ENCODE measurements around the gene ADAMTS16.

ADAMTS16 gene

DNA sequence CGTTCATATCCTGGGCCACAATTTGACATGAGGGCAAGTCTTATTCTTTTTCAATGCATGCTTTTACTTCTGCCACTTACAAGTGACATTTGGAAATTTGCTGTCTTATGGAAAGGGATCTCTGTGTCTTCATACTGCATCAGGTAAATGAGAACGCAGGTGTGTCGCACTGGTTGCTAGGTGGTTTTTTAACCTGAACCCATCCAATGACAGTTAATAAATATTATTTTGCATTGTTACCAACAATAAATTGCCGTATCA is 1.1 kb downstream of the ADAMTS16 start:
- POLR2A ChIA-PET = no interaction called here
- Histone ChIP-seq H3K27me3 (replicated peaks in 2 of 5; ENCODE audit: control insufficient read depth in 4 of 5, insufficient read depth in 5 of 5, low read length in 4 of 5) (peaks cover 9 to 41% (median 13%) of the 10 kb centered on the region in 5 experiments), H3K27ac (ENCODE audit: insufficient read depth in 1 of 2, low read depth in 1 of 2, low read length in 2 of 2, poor library complexity in 1 of 2, severe bottlenecking in 2 of 2) (no peak overlapping the region), H3K4me1 (ENCODE audit: control extremely low read depth in 1 of 4, control insufficient read depth in 4 of 4, insufficient read depth in 4 of 4, low read length in 3 of 4) (peaks cover 0 to 10% (median 4%) of the 10 kb centered on the region in 4 experiments), H3K4me3 (ENCODE audit: control insufficient read depth in 1 of 7, extremely low read depth in 1 of 7, insufficient read depth in 4 of 7, low read depth in 2 of 7, low read length in 6 of 7) (no peak overlapping the region), H3K36me3 (ENCODE audit: control insufficient read depth in 4 of 4, insufficient read depth in 4 of 4, low read length in 3 of 4) (no peaks in the 10 kb centered on the region), H3K9me3 (ENCODE audit: control extremely low read depth in 1 of 5, control insufficient read depth in 4 of 5, insufficient read depth in 2 of 5, low read depth in 1 of 5, low read length in 4 of 5) (no peaks in the 10 kb centered on the region)
- DNase-seq = peak in 1 of 3 donors; percentile 1
- CTCF ChIA-PET = interaction anchor here (1.0 to 3.4 kb wide), 3 partner anchors 12 to 281 kb away, joined by 4 to 13 read pairs (median 11); partner anchors contain the start of gene ICE1
- 0% methylated on average over 1 of the region's 4 CpGs for WGBS (ENCODE audit: insufficient coverage)

GRCh38 chr5:5141625-5142525 is 1.7 kb downstream of the ADAMTS16 start:
- H3K4me3 ChIP-seq (ENCODE audit: control insufficient read depth in 1 of 7, extremely low read depth in 1 of 7, insufficient read depth in 4 of 7, low read depth in 2 of 7, low read length in 6 of 7) = no peak overlapping the region
- peaks cover 9 to 40% (median 13%) of the 10 kb centered on the region in 5 experiments for H3K27me3 ChIP-seq (replicated peaks in 2 of 5; ENCODE audit: control insufficient read depth in 4 of 5, insufficient read depth in 5 of 5, low read length in 4 of 5)
- ChIA-PET POLR2A (no interaction called here), CTCF (interaction anchor here (1.4 to 3.4 kb wide), 3 partner anchors 274 to 278 kb away, joined by 3 to 13 read pairs (median 5); no protein-coding TSS in a partner anchor)
- no peaks in the 10 kb centered on the region for H3K9me3 ChIP-seq (ENCODE audit: control extremely low read depth in 1 of 5, control insufficient read depth in 4 of 5, insufficient read depth in 2 of 5, low read depth in 1 of 5, low read length in 4 of 5)
- peak; percentile 60 to 81 (median 75) for DNase-seq
- peaks cover 0 to 10% (median 4%) of the 10 kb centered on the region in 4 experiments for H3K4me1 ChIP-seq (ENCODE audit: control extremely low read depth in 1 of 4, control insufficient read depth in 4 of 4, insufficient read depth in 4 of 4, low read length in 3 of 4)
- no peak overlapping the region for H3K27ac ChIP-seq (ENCODE audit: insufficient read depth in 1 of 2, low read depth in 1 of 2, low read length in 2 of 2, poor library complexity in 1 of 2, severe bottlenecking in 2 of 2)
- H3K36me3 ChIP-seq (ENCODE audit: control insufficient read depth in 4 of 4, insufficient read depth in 4 of 4, low read length in 3 of 4) = no peaks in the 10 kb centered on the region
- 83% methylated on average over 2 of the region's 6 CpGs for WGBS (ENCODE audit: insufficient coverage)

DNA sequence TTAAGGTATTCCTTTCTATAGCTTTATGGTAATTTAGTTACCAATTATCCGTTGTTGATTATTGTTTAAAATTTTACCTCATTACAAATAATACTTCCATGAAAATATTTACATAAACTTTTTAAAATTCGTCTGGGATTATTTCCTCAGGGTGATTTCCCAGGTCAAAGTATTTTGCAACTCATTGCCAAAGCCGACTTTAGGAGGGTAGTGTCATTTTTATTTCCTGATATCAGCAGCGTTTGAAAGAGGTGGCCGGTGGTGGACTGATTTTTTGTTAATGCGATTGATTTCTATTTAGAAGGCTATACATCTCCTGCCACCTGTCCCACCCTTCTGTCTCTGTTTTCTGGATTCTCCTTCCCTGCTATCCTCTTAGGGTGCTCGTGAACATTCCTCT is 4.3 kb downstream of the ADAMTS16 start:
- H3K4me1 ChIP-seq (ENCODE audit: control extremely low read depth in 1 of 4, control insufficient read depth in 4 of 4, insufficient read depth in 4 of 4, low read length in 3 of 4) = peaks cover 0 to 10% (median 4%) of the 10 kb centered on the region in 4 experiments
- peaks cover 9 to 32% (median 10%) of the 10 kb centered on the region in 5 experiments for H3K27me3 ChIP-seq (replicated peaks in 2 of 5; ENCODE audit: control insufficient read depth in 4 of 5, insufficient read depth in 5 of 5, low read length in 4 of 5)
- DNase-seq = no peak
- ChIA-PET CTCF (no interaction called here), POLR2A (no interaction called here)
- no peak overlapping the region for H3K27ac ChIP-seq (ENCODE audit: insufficient read depth in 1 of 2, low read depth in 1 of 2, low read length in 2 of 2, poor library complexity in 1 of 2, severe bottlenecking in 2 of 2)
- WGBS (ENCODE audit: insufficient coverage) = 85% methylated on average over 4 of the region's 7 CpGs
- no peaks in the 10 kb centered on the region for H3K36me3 ChIP-seq (ENCODE audit: control insufficient read depth in 4 of 4, insufficient read depth in 4 of 4, low read length in 3 of 4)
- peaks cover 0 to 2% (median 0%) of the 10 kb centered on the region in 5 experiments for H3K9me3 ChIP-seq (ENCODE audit: control extremely low read depth in 1 of 5, control insufficient read depth in 4 of 5, insufficient read depth in 2 of 5, low read depth in 1 of 5, low read length in 4 of 5)
- H3K4me3 ChIP-seq (ENCODE audit: control insufficient read depth in 1 of 7, extremely low read depth in 1 of 7, insufficient read depth in 4 of 7, low read depth in 2 of 7, low read length in 6 of 7) = no peak overlapping the region

DNA sequence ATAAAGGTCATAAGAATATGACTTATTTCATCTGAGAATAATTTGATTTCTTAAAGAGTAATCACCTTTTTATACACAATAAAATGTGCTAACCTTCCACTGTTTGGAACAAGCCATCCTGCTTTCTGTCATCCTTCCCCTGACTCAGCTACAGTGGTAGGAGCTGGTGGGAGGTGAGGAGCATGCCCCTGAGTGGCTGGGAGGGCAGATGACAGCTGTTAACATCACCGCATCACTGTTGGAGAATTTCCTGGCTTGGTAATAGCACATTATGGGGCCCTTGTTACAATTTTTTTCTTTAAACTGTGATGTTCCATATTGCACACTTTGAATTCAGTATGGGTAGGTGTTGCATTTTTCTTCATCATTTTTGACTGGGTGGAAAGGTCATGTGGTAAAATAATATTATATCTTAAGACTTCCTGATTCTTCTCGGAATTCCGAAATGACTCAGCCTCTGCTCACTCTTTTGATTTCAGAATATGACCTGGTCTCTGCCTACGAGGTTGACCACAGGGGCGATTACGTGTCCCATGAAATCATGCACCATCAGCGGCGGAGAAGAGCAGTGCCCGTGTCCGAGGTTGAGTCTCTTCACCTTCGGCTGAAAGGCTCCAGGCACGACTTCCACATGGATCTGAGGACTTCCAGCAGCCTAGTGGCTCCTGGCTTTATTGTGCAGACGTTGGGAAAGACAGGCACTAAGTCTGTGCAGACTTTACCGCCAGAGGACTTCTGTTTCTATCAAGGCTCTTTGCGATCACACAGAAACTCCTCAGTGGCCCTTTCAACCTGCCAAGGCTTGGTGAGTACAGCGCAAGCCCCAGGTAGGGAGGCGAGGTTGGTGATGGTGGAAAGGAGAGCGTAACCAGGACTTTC is 5.8 kb downstream of the ADAMTS16 start:
- ChIA-PET CTCF (no interaction called here), POLR2A (no interaction called here)
- H3K27ac ChIP-seq (ENCODE audit: insufficient read depth in 1 of 2, low read depth in 1 of 2, low read length in 2 of 2, poor library complexity in 1 of 2, severe bottlenecking in 2 of 2) = no peak overlapping the region
- no peaks in the 10 kb centered on the region for H3K36me3 ChIP-seq (ENCODE audit: control insufficient read depth in 4 of 4, insufficient read depth in 4 of 4, low read length in 3 of 4)
- DNase-seq = no peak
- peaks cover 0 to 2% (median 0%) of the 10 kb centered on the region in 5 experiments for H3K9me3 ChIP-seq (ENCODE audit: control extremely low read depth in 1 of 5, control insufficient read depth in 4 of 5, insufficient read depth in 2 of 5, low read depth in 1 of 5, low read length in 4 of 5)
- H3K4me3 ChIP-seq (ENCODE audit: control insufficient read depth in 1 of 7, extremely low read depth in 1 of 7, insufficient read depth in 4 of 7, low read depth in 2 of 7, low read length in 6 of 7) = no peak overlapping the region
- H3K4me1 ChIP-seq (ENCODE audit: control extremely low read depth in 1 of 4, control insufficient read depth in 4 of 4, insufficient read depth in 4 of 4, low read length in 3 of 4) = peaks cover 0 to under 1% (median 0%) of the 10 kb centered on the region in 4 experiments
- peaks cover 5 to 19% (median 5%) of the 10 kb centered on the region in 5 experiments for H3K27me3 ChIP-seq (replicated peaks in 2 of 5; ENCODE audit: control insufficient read depth in 4 of 5, insufficient read depth in 5 of 5, low read length in 4 of 5)
- 96% methylated on average over 12 of the region's 18 CpGs for WGBS (ENCODE audit: insufficient coverage)

GRCh38 chr5:5146530-5147160 is 6.5 kb downstream of the ADAMTS16 start:
- ChIA-PET POLR2A (no interaction called here), CTCF (no interaction called here)
- no peak overlapping the region for H3K27ac ChIP-seq (ENCODE audit: insufficient read depth in 1 of 2, low read depth in 1 of 2, low read length in 2 of 2, poor library complexity in 1 of 2, severe bottlenecking in 2 of 2)
- 95% methylated on average over 8 of the region's 11 CpGs for WGBS (ENCODE audit: insufficient coverage)
- peaks cover 0 to 2% (median 0%) of the 10 kb centered on the region in 5 experiments for H3K9me3 ChIP-seq (ENCODE audit: control extremely low read depth in 1 of 5, control insufficient read depth in 4 of 5, insufficient read depth in 2 of 5, low read depth in 1 of 5, low read length in 4 of 5)
- no peaks in the 10 kb centered on the region for H3K36me3 ChIP-seq (ENCODE audit: control insufficient read depth in 4 of 4, insufficient read depth in 4 of 4, low read length in 3 of 4)
- H3K27me3 ChIP-seq (replicated peaks in 2 of 5; ENCODE audit: control insufficient read depth in 4 of 5, insufficient read depth in 5 of 5, low read length in 4 of 5) = peaks cover 0 to 12% (median 2%) of the 10 kb centered on the region in 5 experiments
- H3K4me1 ChIP-seq (ENCODE audit: control extremely low read depth in 1 of 4, control insufficient read depth in 4 of 4, insufficient read depth in 4 of 4, low read length in 3 of 4) = no peaks in the 10 kb centered on the region
- DNase-seq = no peak
- H3K4me3 ChIP-seq (ENCODE audit: control insufficient read depth in 1 of 7, extremely low read depth in 1 of 7, insufficient read depth in 4 of 7, low read depth in 2 of 7, low read length in 6 of 7) = no peak overlapping the region

DNA sequence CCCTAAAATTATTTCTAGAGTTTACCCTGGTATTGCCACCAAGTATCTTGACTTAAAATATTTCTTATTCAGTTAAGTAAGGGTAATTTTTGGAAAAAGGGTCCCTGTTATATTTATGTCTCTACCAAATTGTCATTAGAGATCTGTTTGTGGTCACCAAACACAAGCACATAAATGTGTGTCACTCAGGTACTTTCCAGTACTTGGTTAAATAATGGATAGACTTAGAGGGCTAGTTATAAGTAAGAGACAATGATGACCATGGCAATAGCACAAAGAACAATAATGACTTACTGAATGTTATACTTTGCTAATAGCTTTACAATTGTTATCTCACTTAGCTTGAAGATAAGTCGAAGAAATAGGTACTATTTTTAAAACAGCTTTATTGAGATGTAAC is 9.0 kb downstream of the ADAMTS16 start:
- Histone ChIP-seq H3K36me3 (ENCODE audit: control insufficient read depth in 4 of 4, insufficient read depth in 4 of 4, low read length in 3 of 4) (no peaks in the 10 kb centered on the region), H3K4me1 (ENCODE audit: control extremely low read depth in 1 of 4, control insufficient read depth in 4 of 4, insufficient read depth in 4 of 4, low read length in 3 of 4) (no peaks in the 10 kb centered on the region), H3K27me3 (replicated peaks in 2 of 5; ENCODE audit: control insufficient read depth in 4 of 5, insufficient read depth in 5 of 5, low read length in 4 of 5) (peaks cover 0 to 6% (median 0%) of the 10 kb centered on the region in 5 experiments), H3K9me3 (ENCODE audit: control extremely low read depth in 1 of 5, control insufficient read depth in 4 of 5, insufficient read depth in 2 of 5, low read depth in 1 of 5, low read length in 4 of 5) (peaks cover 0 to 2% (median 0%) of the 10 kb centered on the region in 5 experiments), H3K27ac (ENCODE audit: insufficient read depth in 1 of 2, low read depth in 1 of 2, low read length in 2 of 2, poor library complexity in 1 of 2, severe bottlenecking in 2 of 2) (no peak overlapping the region), H3K4me3 (ENCODE audit: control insufficient read depth in 1 of 7, extremely low read depth in 1 of 7, insufficient read depth in 4 of 7, low read depth in 2 of 7, low read length in 6 of 7) (no peak overlapping the region)
- CTCF ChIA-PET = interaction anchor here (1.1 kb wide), 1 partner anchor 268 kb away, joined by 3 read pairs; no protein-coding TSS in a partner anchor
- no peak for DNase-seq
- WGBS (ENCODE audit: insufficient coverage) = no CpG with 5 or more reads among the region's 1 CpG
- POLR2A ChIA-PET = no interaction called here
